Sigmoid colon (tissue), 4 donors: ENCODE results near the gene BDNF.

Experiments
- POLR2A ChIP-seq, 2 donors: fragments of 450-650 bp; IDR thresholded peaks; one replicate each; pipeline ENCODE4 v1.6.1; 2016; ENCODE audit warnings: antibody characterized with exemption in 2 of 2, mild to moderate bottlenecking in 2 of 2, moderate library complexity in 2 of 2
- POLR2AphosphoS5 ChIP-seq, 4 donors: sonication (generic); formaldehyde crosslinking; IDR thresholded peaks; one replicate each; pipeline ENCODE4 v1.6.1; 2017; ENCODE audit warnings: antibody characterized with exemption in 4 of 4
- TF ChIP-seq, protein P1 (sequence below), 4 experiments: fragments of 450-650 bp in 3 of 4; fragments of 200-600 bp in 1 of 4; IDR thresholded peaks; one replicate each; pipeline ENCODE4 v1.5.1; 2016 to 2019; ENCODE audit warnings: antibody characterized with exemption in 4 of 4, mild to moderate bottlenecking in 3 of 4, moderate library complexity in 2 of 4

DNA sequence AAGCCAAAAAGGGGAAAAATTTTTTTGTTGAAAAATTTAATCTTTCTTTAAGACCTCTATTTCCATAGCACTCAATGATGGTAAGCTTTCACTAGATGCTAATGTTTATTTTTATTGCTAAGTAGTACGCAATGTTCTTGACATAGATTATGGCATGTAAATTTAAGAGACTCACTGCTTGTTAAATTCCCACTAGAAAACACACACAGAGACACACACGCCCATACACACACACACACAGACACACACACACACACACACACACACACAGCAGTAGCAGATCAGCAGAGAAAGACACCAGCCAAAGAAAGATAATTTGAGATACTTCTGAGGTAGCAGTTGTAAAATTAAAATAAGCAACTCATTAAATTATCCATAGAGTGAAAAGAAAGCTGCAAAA lies 16.0 kb upstream of the BDNF start:
- TF ChIP-seq POLR2AphosphoS5 (IDR thresholded peaks at IDR 0.05) (no peak), POLR2A (IDR thresholded peaks at IDR 0.05) (no peak)
- TF ChIP-seq, protein P1, sequence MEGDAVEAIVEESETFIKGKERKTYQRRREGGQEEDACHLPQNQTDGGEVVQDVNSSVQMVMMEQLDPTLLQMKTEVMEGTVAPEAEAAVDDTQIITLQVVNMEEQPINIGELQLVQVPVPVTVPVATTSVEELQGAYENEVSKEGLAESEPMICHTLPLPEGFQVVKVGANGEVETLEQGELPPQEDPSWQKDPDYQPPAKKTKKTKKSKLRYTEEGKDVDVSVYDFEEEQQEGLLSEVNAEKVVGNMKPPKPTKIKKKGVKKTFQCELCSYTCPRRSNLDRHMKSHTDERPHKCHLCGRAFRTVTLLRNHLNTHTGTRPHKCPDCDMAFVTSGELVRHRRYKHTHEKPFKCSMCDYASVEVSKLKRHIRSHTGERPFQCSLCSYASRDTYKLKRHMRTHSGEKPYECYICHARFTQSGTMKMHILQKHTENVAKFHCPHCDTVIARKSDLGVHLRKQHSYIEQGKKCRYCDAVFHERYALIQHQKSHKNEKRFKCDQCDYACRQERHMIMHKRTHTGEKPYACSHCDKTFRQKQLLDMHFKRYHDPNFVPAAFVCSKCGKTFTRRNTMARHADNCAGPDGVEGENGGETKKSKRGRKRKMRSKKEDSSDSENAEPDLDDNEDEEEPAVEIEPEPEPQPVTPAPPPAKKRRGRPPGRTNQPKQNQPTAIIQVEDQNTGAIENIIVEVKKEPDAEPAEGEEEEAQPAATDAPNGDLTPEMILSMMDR (IDR thresholded peaks at IDR 0.05) = no peak
